ENCODE measurements around the gene CHRD.

GRCh38 chr3:184359610-184360009, 20.2 kb upstream of the CHRD start:
- TF ChIP-seq CTCF (IDR thresholded peaks at IDR 0.05; ENCODE audit: borderline replicate concordance, extremely low read depth, low read length, poor library complexity, severe bottlenecking) (no peak), EZH2 (IDR thresholded peaks at IDR 0.05; ENCODE audit: borderline replicate concordance, low read depth, low read length, severe bottlenecking) (no peak)
